GM23248 (cell line): Measurements from ENCODE around the gene SHROOM3. TPM values are rescaled to one million over a fixed set of nuclear protein-coding genes. Genes with fewer than 3 reads are reported as not detected.

Source experiments
- DNase-seq: peaks from one replicate; pipeline ENCODE4 v3.0.0-alpha.2; 2015
- H2AFZ ChIP-seq: fragments of 200-600 bp; sonication (generic); 2 replicates; pipeline ENCODE4 v1.6.1; 2016; ENCODE audit warnings: antibody characterized with exemption
- H3F3A ChIP-seq: fragments of 200-600 bp; sonication (generic); 2 replicates; pipeline ENCODE4 v1.6.1; 2016; ENCODE audit warnings: mild to moderate bottlenecking, antibody characterized with exemption, mixed run types; ENCODE audit not compliant: insufficient read depth
- H3K27ac ChIP-seq: fragments of 200-600 bp; sonication (generic); 2 replicates; pipeline ENCODE4 v1.5.1; 2016; ENCODE audit warnings: mild to moderate bottlenecking
- H3K27me3 ChIP-seq: fragments of 200-600 bp; sonication (generic); replicated peaks from 2 replicates; pipeline ENCODE4 v1.6.1; 2016; ENCODE audit warnings: mild to moderate bottlenecking; ENCODE audit not compliant: insufficient read depth
- H3K36me3 ChIP-seq: fragments of 200-600 bp; sonication (generic); 2 replicates; pipeline ENCODE4 v1.6.1; 2016; ENCODE audit warnings: low read depth, mild to moderate bottlenecking
- H3K4me1 ChIP-seq: fragments of 200-600 bp; sonication (generic); 2 replicates; pipeline ENCODE4 v1.6.1; 2016; ENCODE audit warnings: mild to moderate bottlenecking; ENCODE audit not compliant: insufficient read depth
- H3K4me2 ChIP-seq: fragments of 200-600 bp; sonication (generic); one replicate; pipeline ENCODE4 v1.6.1; 2016; ENCODE audit warnings: mild to moderate bottlenecking; ENCODE audit not compliant: unreplicated experiment
- H3K4me3 ChIP-seq: fragments of 200-600 bp; sonication (generic); 2 replicates; pipeline ENCODE4 v1.5.1; 2016; ENCODE audit warnings: mild to moderate bottlenecking
- H3K79me2 ChIP-seq: fragments of 200-600 bp; sonication (generic); 2 replicates; pipeline ENCODE4 v1.6.1; 2016; ENCODE audit warnings: mild to moderate bottlenecking; ENCODE audit not compliant: insufficient read depth
- H3K9ac ChIP-seq: fragments of 200-600 bp; sonication (generic); 2 replicates; pipeline ENCODE4 v1.6.1; 2016; ENCODE audit warnings: mild to moderate bottlenecking
- H3K9me2 ChIP-seq: fragments of 200-600 bp; sonication (generic); 2 replicates; pipeline ENCODE4 v1.6.1; 2016; ENCODE audit warnings: mixed run types, mild to moderate bottlenecking, moderate library complexity; ENCODE audit not compliant: insufficient read depth
- H3K9me3 ChIP-seq: fragments of 200-600 bp; sonication (generic); one replicate; pipeline ENCODE4 v1.6.1; 2017; ENCODE audit warnings: low read depth
- H4K20me1 ChIP-seq: fragments of 200-600 bp; sonication (generic); 2 replicates; pipeline ENCODE4 v1.6.0; 2016; ENCODE audit not compliant: insufficient read depth
- EZH2 ChIP-seq: fragments of 200-600 bp; sonication (generic); IDR thresholded peaks from 2 replicates; pipeline ENCODE4 v1.6.1; 2018; ENCODE audit warnings: antibody characterized with exemption, mild to moderate bottlenecking; ENCODE audit not compliant: insufficient read depth, poor library complexity, severe bottlenecking
- EZH2phosphoT487 ChIP-seq: fragments of 200-600 bp; sonication (generic); IDR thresholded peaks from 2 replicates; pipeline ENCODE4 v1.6.1; 2018; ENCODE audit warnings: antibody characterized with exemption, moderate library complexity, mild to moderate bottlenecking, low read depth; ENCODE audit not compliant: insufficient read depth
- WGBS, 2 experiments: methylation state at CpG; one replicate each; pipeline ENCODE4 v1.1.6; 2015 to 2017; ENCODE audit warnings: low lambda C conversion rate in 2 of 2, low coverage in 1 of 2; ENCODE audit errors: missing lambda C conversion rate in 2 of 2; 5-methylcytosine and 5-hydroxymethylcytosine counted together
- in situ Hi-C: fragments of 300-500 bp; cut with MboI; formaldehyde crosslinking; loops from 2 replicates; pipeline ENCODE4 v1.15.0; 2020
- polyA plus RNA-seq: library from polyadenylated mRNA; unstranded; fragments of >200 nt; fragmentation: Nextera tagmentation; extraction: Ambion mirVana; gene quantifications from 2 replicates; pipeline ENCODE4 v1.2.1, GENCODE V29; 2016
- total RNA-seq: library from RNA; depleted of rRNA; stranded (reverse); fragments of >200 nt; shearing (Covaris generic); gene quantifications from 2 replicates; pipeline ENCODE4 v1.2.3, GENCODE V29; 2014

Gene SHROOM3
- total and polyA plus RNA-seq, 2 experiments from 2014 or later: 9.7 to 44.6 TPM

- no peak overlapping the region for H3K27ac ChIP-seq
- no peaks in the 10 kb centered on the region for H3K9me3 ChIP-seq
- no peak overlapping the region for H3K9ac ChIP-seq
- in situ Hi-C loops: no loop called here
- H3K79me2 ChIP-seq: no peaks in the 10 kb centered on the region
- no peak for DNase-seq
- 48 to 60% methylated on average over 1 of the region's 1 CpG for WGBS, 2 experiments
- peaks cover 34% of the 10 kb centered on the region for H3K4me1 ChIP-seq
- no peaks in the 10 kb centered on the region for H4K20me1 ChIP-seq
- TF ChIP-seq EZH2phosphoT487 (no peak), EZH2 (no peak)
- H3K36me3 ChIP-seq: no peaks in the 10 kb centered on the region
- no peak overlapping the region for H3K4me3 ChIP-seq
- H2AFZ ChIP-seq: no peak overlapping the region
- no peaks in the 10 kb centered on the region for H3K27me3 ChIP-seq
- H3F3A ChIP-seq: peaks cover 18% of the 10 kb centered on the region
- no peak overlapping the region for H3K4me2 ChIP-seq
- no peaks in the 10 kb centered on the region for H3K9me2 ChIP-seq
Observed at GRCh38 chr4:76549765-76550164, 114.7 kb downstream of the SHROOM3 start.

DNA sequence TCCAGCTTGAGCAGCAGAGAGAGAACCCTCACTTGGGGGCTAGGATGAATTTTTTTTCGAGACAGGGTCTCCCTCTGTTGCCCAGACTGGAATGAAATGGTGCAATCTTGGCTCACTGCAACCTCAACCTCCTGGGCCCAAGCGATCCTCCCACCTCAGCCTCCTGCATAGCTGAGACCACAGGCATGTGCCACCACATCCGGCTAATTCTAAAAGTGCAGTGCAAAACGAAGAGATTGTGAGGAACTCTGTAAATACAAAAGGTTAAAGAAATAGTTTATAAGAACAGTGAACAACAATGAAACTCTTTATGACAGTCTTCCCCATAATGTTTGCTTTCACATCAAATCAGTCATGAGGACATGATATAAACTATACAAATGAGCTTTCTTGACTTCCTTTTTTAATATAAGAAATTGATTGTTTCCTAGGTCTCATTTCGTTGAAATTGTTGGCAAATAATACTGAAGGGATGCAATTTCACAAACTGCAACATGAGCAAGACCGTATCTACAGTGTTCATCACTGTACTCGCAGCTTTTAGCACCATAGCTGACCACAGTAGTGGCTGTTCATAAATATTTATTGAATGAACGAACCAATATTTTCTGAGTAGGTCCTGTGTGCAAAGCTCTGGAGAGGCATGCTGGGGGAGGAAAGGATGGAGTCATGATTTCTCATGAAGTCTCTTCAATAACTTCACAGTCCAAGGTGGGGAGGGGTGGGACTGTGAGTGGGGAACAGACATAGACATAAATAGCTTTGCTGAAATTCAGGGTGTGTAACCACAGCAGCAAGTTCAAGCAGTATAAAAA lies 116.1 kb downstream of the SHROOM3 start:
- no peak overlapping the region for H3K9ac ChIP-seq
- no peaks in the 10 kb centered on the region for H3K9me2 ChIP-seq
- no peaks in the 10 kb centered on the region for H3K27me3 ChIP-seq
- H4K20me1 ChIP-seq: no peaks in the 10 kb centered on the region
- no peaks in the 10 kb centered on the region for H3K79me2 ChIP-seq
- no peaks in the 10 kb centered on the region for H3K36me3 ChIP-seq
- DNase-seq: no peak
- in situ Hi-C loops: no loop called here
- no peak overlapping the region for H3K4me2 ChIP-seq
- H3K27ac ChIP-seq: no peak overlapping the region
- peaks cover 14% of the 10 kb centered on the region for H3F3A ChIP-seq
- WGBS, 2 experiments: 78 to 81% methylated on average over 8 of the region's 8 CpGs
- no peak for TF ChIP-seq EZH2phosphoT487
- TF ChIP-seq EZH2: no peak
- no peaks in the 10 kb centered on the region for H3K9me3 ChIP-seq
- peaks cover 21% of the 10 kb centered on the region for H3K4me1 ChIP-seq
- no peak overlapping the region for H3K4me3 ChIP-seq
- no peak overlapping the region for H2AFZ ChIP-seq

- Histone ChIP-seq H3K36me3 (no peaks in the 10 kb centered on the region), H3K4me3 (no peak overlapping the region), H3K27me3 (no peaks in the 10 kb centered on the region), H3K27ac (no peak overlapping the region), H3F3A (no peaks in the 10 kb centered on the region), H3K9me3 (no peaks in the 10 kb centered on the region), H3K9me2 (no peaks in the 10 kb centered on the region; the same call in 1 of the 2 replicates), H2AFZ (no peak overlapping the region), H3K79me2 (no peaks in the 10 kb centered on the region), H3K9ac (no peak overlapping the region), H3K4me2 (no peak overlapping the region), H4K20me1 (no peaks in the 10 kb centered on the region), H3K4me1 (peaks cover 21% of the 10 kb centered on the region)
- WGBS, 2 experiments: 87 to 92% methylated on average over 10 of the region's 10 CpGs
- in situ Hi-C loops: no loop called here
- DNase-seq: no peak
- TF ChIP-seq EZH2phosphoT487: no peak
- no peak for TF ChIP-seq EZH2
Observed at GRCh38 chr4:76554630-76555029, 119.6 kb downstream of the SHROOM3 start.

GRCh38 chr4:76556452-76556851 lies 121.4 kb downstream of the SHROOM3 start:
- H3K9ac ChIP-seq: no peak overlapping the region
- H4K20me1 ChIP-seq: no peaks in the 10 kb centered on the region
- no peaks in the 10 kb centered on the region for H3K36me3 ChIP-seq
- no peaks in the 10 kb centered on the region for H3K79me2 ChIP-seq
- H3F3A ChIP-seq: peaks cover 3% of the 10 kb centered on the region; the same call in 1 of the 2 replicates
- no peak overlapping the region for H3K27ac ChIP-seq
- TF ChIP-seq EZH2 (no peak), EZH2phosphoT487 (no peak)
- H3K27me3 ChIP-seq: no peaks in the 10 kb centered on the region
- no peaks in the 10 kb centered on the region for H3K9me3 ChIP-seq
- no peak overlapping the region for H3K4me2 ChIP-seq
- H3K4me3 ChIP-seq: no peak overlapping the region
- in situ Hi-C loops: no loop called here
- 95 to 100% methylated on average over 1 of the region's 1 CpG for WGBS, 2 experiments
- DNase-seq: no peak
- H2AFZ ChIP-seq: no peak overlapping the region
- H3K4me1 ChIP-seq: peaks cover 15% of the 10 kb centered on the region
- no peaks in the 10 kb centered on the region; the same call in 1 of the 2 replicates for H3K9me2 ChIP-seq
